HG03520 (cell line): ENCODE data around the gene FKRP.
"Not testable (repeated sequence)": the region's sequence is repeated elsewhere in the genome, so short reads cannot be mapped to it uniquely, and the experiment has no call there.

ENCODE experiments used
- ATAC-seq: cut with Tn5 transposase; IDR thresholded peaks from one replicate; pipeline ENCODE4 v1.9.1; 2021; ENCODE audit warnings: mild to moderate bottlenecking, moderate library complexity; ENCODE audit not compliant: unreplicated experiment

Gene FKRP

DNA sequence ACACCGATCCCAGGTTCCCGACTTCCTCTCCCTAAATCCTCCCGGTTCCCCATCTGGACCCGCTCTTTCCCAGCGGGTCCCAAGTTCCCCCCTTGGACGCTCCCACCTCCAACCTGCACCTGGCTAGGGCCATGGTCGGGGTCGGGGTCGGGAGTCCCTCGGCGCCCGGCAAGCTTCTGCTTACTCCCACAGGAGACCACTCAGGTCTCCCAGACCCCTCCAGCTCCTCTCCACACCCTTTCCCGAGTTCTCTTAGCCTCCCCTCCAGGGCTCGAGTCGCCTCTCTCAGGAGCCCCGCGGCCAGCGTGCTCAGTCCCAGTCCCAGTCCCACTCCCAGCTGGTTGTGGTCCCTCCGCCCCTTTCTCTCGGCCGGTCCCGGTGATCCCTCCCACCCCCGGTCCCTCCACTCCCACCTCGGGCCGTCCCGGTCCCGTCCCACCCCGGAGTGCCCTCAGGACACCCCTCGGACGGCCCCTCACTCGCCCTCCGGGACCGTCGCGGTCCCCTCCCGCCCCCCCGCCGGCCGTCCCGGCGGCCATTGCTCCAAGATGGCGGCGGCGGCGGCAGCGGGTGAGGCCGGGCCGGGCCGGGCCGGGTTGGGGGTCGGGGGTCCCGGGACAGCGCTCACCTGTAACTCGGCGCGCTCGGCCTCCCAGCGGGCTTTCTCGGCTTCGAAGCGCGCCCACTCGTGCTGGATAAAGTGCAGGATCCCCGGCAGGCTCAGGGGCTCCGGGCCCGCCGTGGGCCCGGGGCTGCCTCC lies at the start of gene FKRP:
TSS of gene FKRP (plus strand) at position 537 of the 760 bp plus-strand sequence. CDS start 9,394 bp downstream, outside the sequence.
- ATAC-seq, result peak; percentile 39

DNA sequence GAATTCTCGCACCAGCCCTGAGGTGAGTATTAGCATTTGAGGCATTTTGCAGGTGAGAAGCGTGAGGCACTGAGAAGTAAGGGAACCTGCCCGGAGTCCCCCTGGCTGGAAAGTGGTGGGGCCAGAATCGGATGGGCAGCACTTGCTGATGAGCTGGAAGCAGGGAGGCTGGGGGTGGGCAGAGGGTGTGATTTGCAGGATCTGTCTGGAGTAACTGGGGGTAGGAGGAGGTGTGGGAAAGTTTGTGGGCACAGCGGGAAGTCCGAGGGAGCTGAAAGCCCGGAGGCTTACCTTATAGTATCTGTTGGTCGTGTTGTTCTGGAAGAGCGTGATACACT lies 49.0 kb upstream of the FKRP start:
- no peak for ATAC-seq

GRCh38 chr19:46697204-46697960 lies 48.5 kb upstream of the FKRP start:
- ATAC-seq, result no peak

- ATAC-seq, result no peak
Measured at GRCh38 chr19:46698395-46699321, 47.2 kb upstream of the FKRP start.

DNA sequence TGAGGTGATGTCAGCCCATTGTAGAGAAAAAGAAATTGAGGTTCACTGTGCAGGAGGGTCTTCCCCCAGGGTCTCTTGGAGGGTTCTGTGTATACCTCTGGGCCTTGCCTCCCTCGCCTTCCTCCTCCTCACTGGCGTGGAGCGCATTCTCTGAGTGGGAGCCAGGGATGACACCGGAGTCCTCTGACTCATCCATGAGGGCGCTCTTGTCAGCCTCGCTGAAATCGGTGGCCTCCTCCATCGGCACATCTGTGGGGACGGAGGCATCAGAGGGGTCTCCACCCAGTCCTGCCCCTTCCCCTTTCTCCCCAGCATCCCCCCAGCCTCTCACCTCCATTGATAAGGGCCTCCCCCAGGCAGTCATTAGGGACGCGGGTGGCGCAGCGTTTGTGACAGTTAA lies 45.2 kb upstream of the FKRP start:
- no peak for ATAC-seq

- ATAC-seq, result no peak
Measured at GRCh38 chr19:46704379-46705076, 41.3 kb upstream of the FKRP start.

GRCh38 chr19:46710687-46711086 lies 35.2 kb upstream of the FKRP start:
- ATAC-seq, result no peak

DNA sequence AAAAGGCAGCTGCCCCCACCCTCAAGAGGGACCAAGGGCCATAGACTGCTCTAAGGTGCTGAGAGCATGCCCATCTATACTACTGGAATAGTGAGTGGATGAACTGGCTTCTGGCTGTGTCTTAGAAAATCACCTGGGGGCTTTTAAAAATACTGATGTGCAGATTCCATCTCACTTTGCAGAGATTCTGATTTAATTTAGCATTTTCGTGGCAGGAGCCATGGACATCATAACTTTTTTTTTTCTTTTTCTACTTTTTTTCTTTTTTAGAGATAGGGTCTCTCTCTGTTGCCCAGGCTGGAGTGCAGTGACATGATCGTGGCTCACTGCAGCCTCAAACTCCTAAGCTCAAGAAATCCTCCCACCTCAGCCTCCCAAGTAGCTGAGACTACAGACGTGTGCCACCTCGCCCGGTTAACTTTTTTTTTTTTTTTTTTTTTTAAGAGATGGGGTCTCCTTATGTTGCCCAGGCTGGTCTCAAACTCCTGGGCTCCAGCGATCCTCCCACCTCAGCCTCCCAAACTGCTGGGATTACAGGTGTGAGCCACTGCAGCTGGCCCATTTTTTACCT lies 33.0 kb upstream of the FKRP start:
- not testable (repeated sequence) for ATAC-seq

GRCh38 chr19:46713781-46714443 lies 31.9 kb upstream of the FKRP start:
- no peak for ATAC-seq

DNA sequence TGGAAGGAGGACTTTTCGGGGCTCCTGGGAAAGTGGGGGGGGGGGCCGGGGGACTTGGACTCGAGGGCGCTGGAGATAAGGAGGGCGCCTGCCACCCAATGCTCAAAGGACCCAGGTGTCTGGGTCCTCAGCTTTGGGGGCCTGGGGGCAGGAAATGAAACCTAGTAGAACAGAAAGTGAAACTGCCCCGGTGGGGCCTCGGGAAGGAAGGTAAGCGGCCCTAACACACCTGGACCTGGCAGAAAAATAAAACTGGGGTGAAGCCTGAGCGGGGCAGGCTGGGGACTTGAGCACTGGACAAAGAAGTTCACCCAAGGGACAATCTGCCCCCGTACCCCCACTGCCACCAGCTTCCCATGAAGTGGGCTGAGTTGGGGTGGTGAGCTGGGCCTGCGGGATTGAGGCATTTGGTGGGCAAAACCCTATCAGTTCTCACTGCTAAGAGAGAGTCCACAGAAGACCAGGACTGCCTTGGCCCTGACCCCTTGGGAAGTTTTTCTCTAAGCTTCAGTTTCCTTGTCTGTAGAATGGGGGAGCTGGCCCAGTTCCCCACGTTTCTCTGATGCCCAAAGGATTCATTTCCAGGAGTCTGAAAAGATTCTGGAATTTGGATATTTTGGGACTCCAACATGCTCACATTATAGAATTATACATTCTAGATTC lies 31.3 kb upstream of the FKRP start:
- ATAC-seq, result no peak

- ATAC-seq, result no peak
Measured at GRCh38 chr19:46715620-46715974, 30.3 kb upstream of the FKRP start.

DNA sequence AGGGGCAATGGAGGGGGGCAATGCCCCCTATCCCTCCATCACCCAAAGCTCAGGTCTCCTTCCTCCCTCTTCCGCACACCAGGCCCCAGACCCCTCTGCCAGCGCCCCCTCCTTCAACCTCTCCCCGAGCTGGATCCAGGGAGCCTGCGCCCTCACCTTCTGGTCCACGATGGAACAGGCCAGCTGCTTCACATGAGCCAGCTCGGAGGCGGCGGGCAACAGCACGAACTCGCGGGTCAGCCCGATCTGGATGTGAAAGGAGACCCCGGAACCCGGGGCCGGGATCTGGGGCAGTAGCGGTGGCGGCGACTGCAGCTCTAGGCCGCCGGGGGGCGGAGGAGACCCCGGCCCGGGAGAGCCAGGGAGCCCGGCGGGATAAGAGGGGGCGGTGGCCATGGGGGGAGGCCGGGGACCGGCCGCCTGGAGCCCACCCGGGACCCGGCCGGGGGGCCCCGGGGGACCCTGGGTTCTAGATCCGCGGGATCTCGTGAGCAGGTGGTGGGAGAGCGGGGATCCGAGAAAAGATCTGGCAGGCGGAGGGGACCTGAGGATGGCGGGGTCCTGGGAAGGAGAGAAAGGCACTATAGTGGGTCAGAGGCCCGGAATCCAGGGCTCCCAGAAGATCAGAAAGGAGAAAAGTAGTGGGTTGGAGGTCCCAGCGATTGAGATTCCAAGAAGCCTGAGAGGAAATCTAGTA lies 29.7 kb upstream of the FKRP start:
- ATAC-seq, result no peak

- ATAC-seq, result no peak
Measured at GRCh38 chr19:46716672-46717033, 29.2 kb upstream of the FKRP start.

GRCh38 chr19:46717034-46717715 lies 28.7 kb upstream of the FKRP start, which contains the start of gene PRKD2:
TSS of gene PRKD2 (minus strand) at chr19:46717114. CDS start at chr19:46716370, 744 bp downstream.
- no peak for ATAC-seq

GRCh38 chr19:46717716-46718143 lies 28.1 kb upstream of the FKRP start:
- no peak for ATAC-seq

DNA sequence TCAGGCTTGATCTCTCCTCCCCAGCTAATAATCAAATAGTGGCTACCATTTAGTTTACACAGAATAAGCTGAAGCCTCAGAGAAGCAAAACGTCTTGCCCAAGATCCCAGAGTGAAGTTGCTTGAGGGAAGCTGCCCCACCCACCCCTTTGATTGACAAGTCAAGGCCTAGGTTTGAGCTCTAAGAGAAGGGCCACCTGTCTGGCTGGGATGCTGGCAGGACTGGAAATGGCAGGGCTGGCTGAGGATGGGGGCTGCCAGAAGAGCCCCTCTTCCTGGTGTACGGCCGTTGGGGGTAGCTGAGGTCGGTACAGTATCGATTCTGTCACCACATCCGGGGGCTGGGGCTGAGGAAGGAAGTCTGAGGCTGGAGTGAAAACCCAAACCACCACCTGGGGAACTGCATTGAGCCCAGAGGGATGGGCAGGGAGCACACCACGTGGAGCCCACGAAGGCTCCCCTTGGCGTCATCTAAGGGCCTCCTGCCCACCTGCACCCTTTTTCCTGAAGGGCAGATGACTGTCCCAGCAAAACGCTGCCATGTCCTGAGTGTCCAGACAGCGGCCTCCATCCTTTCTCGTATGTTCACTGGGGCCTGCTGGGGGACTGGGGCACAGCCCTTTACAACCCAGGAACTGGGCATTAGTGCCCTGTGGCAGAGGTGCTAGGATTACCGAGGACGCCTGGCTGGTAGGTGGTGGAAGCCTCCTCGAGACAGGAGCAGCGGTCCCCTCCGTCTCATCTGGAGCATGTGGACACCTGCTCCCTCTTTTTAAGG lies 27.5 kb upstream of the FKRP start:
- no peak for ATAC-seq

- no peak for ATAC-seq
Measured at GRCh38 chr19:46718934-46719622, 26.8 kb upstream of the FKRP start.
